HepG2 (cell line): Measurements from ENCODE around the gene ZBBX. TPM values are rescaled to one million over a fixed set of nuclear protein-coding genes. Genes with fewer than 3 reads are reported as not detected.

Source experiments
- ATAC-seq: fragments of 200-7000 bp; cut with Tn5 transposase; 3 replicates; pipeline ENCODE4 v1.9.1; 2020; ENCODE audit warnings: mild to moderate bottlenecking, moderate library complexity
- BruUV-seq: library from RNA; stranded (reverse); fragments of 400-500 nt; replicated peaks from 2 replicates; lab custom pipeline; 2021; lab: Mats Ljungman, UMichigan
- CTCF ChIA-PET: fragments of 300-600 bp; formaldehyde crosslinking; extraction: SDS; loops from one replicate; lab custom pipeline; 2021; ENCODE audit warnings: low total read pairs, inconsistent platforms, low intra/inter-chr PET ratio; lab: Yijun Ruan, JAX
- POLR2A ChIA-PET: fragments of 350-600 bp; sonication (Branson Sonifier 250); formaldehyde crosslinking; loops from one replicate; lab custom pipeline; 2020; ENCODE audit warnings: antibody characterized with exemption, inconsistent platforms; lab: Yijun Ruan, JAX
- DNase-seq: peaks from one replicate; pipeline ENCODE4 v3.0.0-alpha.2; 2015; ENCODE audit warnings: low spot score
- FAIRE-seq: peaks from 3 replicates; lab custom pipeline; 2011; peaks lifted over from hg19 to GRCh38; lab: Jason Lieb, UNC
- H2AFZ ChIP-seq: one replicate; pipeline ENCODE4 v1.6.1; 2011; ENCODE audit warnings: low read length, inconsistent platforms
- H3K27ac ChIP-seq: fragments of 300-600 bp; 3 replicates; pipeline ENCODE4 v1.8.0; 2011; ENCODE audit warnings: mixed run types, mild to moderate bottlenecking, mixed read lengths, low read length, inconsistent platforms; ENCODE audit not compliant: insufficient read depth; ENCODE audit errors: extremely low read length
- H3K27me3 ChIP-seq, 2 experiments: fragments of 200-600 bp in 1 of 2; 2 replicates in 1 of 2; 3 replicates in 1 of 2; pipeline versions ENCODE4 v1.6.0 to v1.8.0; 2011; ENCODE audit warnings: low read length in 2 of 2, mild to moderate bottlenecking in 2 of 2, moderate library complexity in 2 of 2, inconsistent platforms in 1 of 2; ENCODE audit not compliant: insufficient read depth in 2 of 2, control insufficient read depth in 1 of 2
- H3K36me3 ChIP-seq, 2 experiments: fragments of 200-600 bp in 1 of 2; replicated peaks in 1 of 2; 2 replicates in 1 of 2; 3 replicates in 1 of 2; pipeline versions ENCODE4 v1.5.1 to v1.8.0; 2011; ENCODE audit warnings: low read length in 2 of 2, inconsistent platforms in 1 of 2; ENCODE audit not compliant: insufficient read depth in 2 of 2, control insufficient read depth in 1 of 2
- H3K4me1 ChIP-seq: 2 replicates; pipeline ENCODE4 v1.5.1; 2012; ENCODE audit warnings: low read length, inconsistent platforms; ENCODE audit not compliant: insufficient read depth
- H3K4me2 ChIP-seq: 2 replicates; pipeline ENCODE4 v1.6.0; 2011; ENCODE audit warnings: low read depth, low read length, inconsistent platforms
- H3K4me3 ChIP-seq, 3 experiments: fragments of 200-600 bp in 1 of 3; sonication (generic), shearing (Covaris generic) in 1 of 3; replicated peaks in 1 of 3; 2 replicates each; pipeline ENCODE4 v1.5.1; 2011 to 2016; ENCODE audit warnings: low read length in 3 of 3, inconsistent platforms in 2 of 3, low read depth in 2 of 3, mild to moderate bottlenecking in 2 of 3, control low read depth in 1 of 3, mixed read lengths in 1 of 3; ENCODE audit not compliant: insufficient read depth in 1 of 3
- H3K79me2 ChIP-seq: one replicate; pipeline ENCODE4 v1.6.1; 2011; ENCODE audit warnings: low read length, inconsistent platforms; ENCODE audit not compliant: insufficient read depth
- H3K9ac ChIP-seq: 2 replicates; pipeline ENCODE4 v1.6.0; 2011; ENCODE audit warnings: mild to moderate bottlenecking, low read depth, low read length, inconsistent platforms; ENCODE audit not compliant: insufficient read depth
- H3K9me3 ChIP-seq: 2 replicates; pipeline ENCODE4 v1.5.1; 2012; ENCODE audit warnings: mild to moderate bottlenecking, low read length
- H4K20me1 ChIP-seq: 2 replicates; pipeline ENCODE4 v1.6.0; 2011; ENCODE audit warnings: inconsistent platforms, mild to moderate bottlenecking, low read length, moderate library complexity; ENCODE audit not compliant: insufficient read depth
- ATF7-NPFF ChIP-seq: sonication (generic); formaldehyde crosslinking; IDR thresholded peaks from 2 replicates; pipeline ENCODE4 v1.8.1; 2023; ENCODE audit warnings: mild to moderate bottlenecking, low read depth, missing genetic modification reagents, moderate library complexity
- BORCS8-MEF2B ChIP-seq: sonication (generic); formaldehyde crosslinking; IDR thresholded peaks from 2 replicates; pipeline ENCODE4 v1.8.0; 2022; ENCODE audit warnings: mild to moderate bottlenecking, missing genetic modification reagents
- CBX5 ChIP-seq: sonication (generic); formaldehyde crosslinking; IDR thresholded peaks from 2 replicates; pipeline ENCODE4 v1.4.0; 2020; ENCODE audit warnings: missing genetic modification reagents, borderline replicate concordance
- FOXM1 ChIP-seq: sonication (generic); formaldehyde crosslinking; IDR thresholded peaks from 2 replicates; pipeline ENCODE4 v1.5.0; 2020; ENCODE audit warnings: missing genetic modification reagents
- KDM2A ChIP-seq: sonication (generic); formaldehyde crosslinking; IDR thresholded peaks from 2 replicates; pipeline ENCODE4 v1.4.0; 2020; ENCODE audit warnings: low read depth, missing genetic modification reagents, borderline replicate concordance
- MED8 ChIP-seq: sonication (generic); formaldehyde crosslinking; IDR thresholded peaks from 2 replicates; pipeline ENCODE4 v1.8.1; 2023; ENCODE audit warnings: mild to moderate bottlenecking, missing genetic modification reagents; ENCODE audit not compliant: insufficient replicate concordance
- RBM22 ChIP-seq: fragments of 200-400 bp; formaldehyde crosslinking; optimal IDR thresholded peaks from 2 replicates; pipeline ENCODE3; 2017; ENCODE audit warnings: mild to moderate bottlenecking, low read length, moderate library complexity
- RXRA ChIP-seq: sonication (generic); formaldehyde crosslinking; IDR thresholded peaks from 2 replicates; pipeline ENCODE4 v1.5.1; 2020; ENCODE audit warnings: missing genetic modification reagents
- SMYD3 ChIP-seq: sonication (generic); formaldehyde crosslinking; IDR thresholded peaks from 2 replicates; pipeline ENCODE4 v1.8.1; 2023; ENCODE audit warnings: mild to moderate bottlenecking, missing genetic modification reagents
- TCF7L2 ChIP-seq: IDR thresholded peaks from 2 replicates; pipeline ENCODE4 v1.6.1; 2011; ENCODE audit warnings: mild to moderate bottlenecking, low read depth, low read length, moderate library complexity
- TFDP2 ChIP-seq: sonication (generic); formaldehyde crosslinking; IDR thresholded peaks from 2 replicates; pipeline ENCODE4 v1.4.0; 2020; ENCODE audit warnings: missing genetic modification reagents
- USF2 ChIP-seq, 2 experiments: sonication (generic) in 1 of 2; formaldehyde crosslinking in 1 of 2; IDR thresholded peaks; 2 replicates each; pipeline versions ENCODE4 v1.5.1 to v1.6.1; 2011 to 2020; ENCODE audit warnings: borderline replicate concordance in 1 of 2, low read depth in 1 of 2, low read length in 1 of 2, mild to moderate bottlenecking in 1 of 2, missing genetic modification reagents in 1 of 2, moderate library complexity in 1 of 2
- XRCC5 ChIP-seq: fragments of 200-400 bp; formaldehyde crosslinking; optimal IDR thresholded peaks from 2 replicates; pipeline ENCODE3; 2017; ENCODE audit warnings: mild to moderate bottlenecking, low read length
- ZNF160 ChIP-seq: sonication (generic); formaldehyde crosslinking; IDR thresholded peaks from 2 replicates; pipeline ENCODE4 v1.8.0; 2022; ENCODE audit warnings: mild to moderate bottlenecking, inconsistent platforms, missing genetic modification reagents
- ZNF501 ChIP-seq: sonication (generic); formaldehyde crosslinking; IDR thresholded peaks from 2 replicates; pipeline ENCODE4 v1.5.1; 2020; ENCODE audit warnings: mild to moderate bottlenecking, moderate library complexity, missing genetic modification reagents
- WGBS: methylation state at CpG from one replicate; pipeline ENCODE4 v1.1.6; 2017; ENCODE audit warnings: low lambda C conversion rate; 5-methylcytosine and 5-hydroxymethylcytosine counted together
- in situ Hi-C: cut with HindIII; loops from 2 replicates; pipeline ENCODE4 v1.10.0; 2017; ENCODE audit warnings: low pct_unique_long_range_greater_than_20kb; ENCODE audit not compliant: extremely low pct_ligation_motif_present
- intact Hi-C: fragments of 100-400 bp; cut with micrococcal nuclease; formaldehyde crosslinking; loops from one replicate; pipeline ENCODE4 v1.10.0; 2022; ENCODE audit not compliant: unreplicated experiment
- polyA plus RNA-seq, 8 experiments: library from polyadenylated mRNA; depleted of rRNA in 3 of 8; stranded (reverse) in 7 of 8; unstranded in 1 of 8; fragments of >200 nt; fragmentation: Illumina TruSeq in 4 of 8; extraction: Trizol in 4 of 8; gene quantifications; 2 replicates each; pipeline versions ENCODE4 v1.2.1 to v1.2.3, GENCODE V29; 2011 to 2016; ENCODE audit warnings: low read depth in 4 of 8, missing spikeins in 1 of 8, mixed read lengths in 1 of 8; ENCODE audit not compliant: insufficient read depth in 1 of 8
- total RNA-seq, 5 experiments: library from RNA; depleted of rRNA; stranded (reverse); fragments of >200 nt; fragmentation: Illumina TruSeq; extraction: Trizol; gene quantifications; 2 replicates each; pipeline ENCODE4 v1.2.3, GENCODE V29; 2016; ENCODE audit warnings: low read depth in 1 of 5

ZBBX gene
- total and polyA plus RNA-seq, 2 of the 13 experiments (the other 11 are each of a cell fraction or from before 2014, with no cell fraction given), result not detected

GRCh38 chr3:167253037-167253436 is 127.1 kb downstream of the ZBBX start:
- no peak overlapping the region for H3K4me3 ChIP-seq
- TF ChIP-seq FOXM1 (CRISPR knock-in tag) (no peak), TFDP2 (no peak), ZNF501 (CRISPR knock-in tag) (no peak), CBX5 (no peak), SMYD3 (CRISPR knock-in tag) (no peak), ATF7-NPFF (CRISPR knock-in tag) (no peak), ZNF160 (CRISPR knock-in tag) (no peak), TCF7L2 (no peak), KDM2A (CRISPR knock-in tag) (no peak), BORCS8-MEF2B (CRISPR knock-in tag) (no peak), XRCC5 (no peak), RXRA (CRISPR knock-in tag) (no peak), USF2 (IDR thresholded peaks at IDR 0.05; ENCODE audit: low read depth, low read length) (no peak), USF2 (CRISPR knock-in tag; IDR thresholded peaks at IDR 0.05; ENCODE audit: borderline replicate concordance) (no peak), MED8 (no peak), RBM22 (no peak)
- H4K20me1 ChIP-seq, result no peaks in the 10 kb centered on the region
- no peaks in the 10 kb centered on the region for H3K27me3 ChIP-seq
- in situ Hi-C loops (no loop called here), intact Hi-C loops (no loop called here)
- DNase-seq (no peak), ATAC-seq (no peak), FAIRE-seq (no peak)
- H3K4me1 ChIP-seq, result no peaks in the 10 kb centered on the region
- BruUV-seq, result no TSS peak
- no peak overlapping the region for H3K27ac ChIP-seq
- H3K36me3 ChIP-seq, result no peaks in the 10 kb centered on the region
- no peak overlapping the region for H3K4me2 ChIP-seq
- CTCF ChIA-PET, result no interaction called here
- no peaks in the 10 kb centered on the region for H3K9me3 ChIP-seq
- POLR2A ChIA-PET, result no interaction called here
- no peak overlapping the region for H3K9ac ChIP-seq
- 3% methylated on average over 1 of the region's 1 CpG for WGBS
- no peaks in the 10 kb centered on the region for H3K79me2 ChIP-seq
- H2AFZ ChIP-seq, result no peak overlapping the region
